K562 treated with DMSO at 1 percent for 24 hours (cell line): ENCODE measurements around the gene DDX11. TPM values are rescaled to one million over a fixed set of nuclear protein-coding genes. Genes with fewer than 3 reads are reported as not detected.

Source experiments
- total RNA-seq: library from RNA; unstranded; fragments of 300-600 nt; gene quantifications from 2 replicates; pipeline ENCODE4 v1.2.3, GENCODE V29; 2022; ENCODE audit warnings: low read depth; ENCODE audit not compliant: insufficient read depth

Gene DDX11
- total RNA-seq = 35.6 and 39.7 TPM in 2 replicates

GRCh38 chr12:31073527-31074332, at the start of gene DDX11:
DDX11 (plus strand) TSS chr12:31073860; CDS start chr12:31078394, 4,534 bp downstream.

Other genes with a start within 250 kb of the DDX11 start
- 0.21 TPM in 1 of 2 replicates, not detected in the other for gene TSPAN11, start 147.1 kb upstream of the DDX11 start, total RNA-seq